ENCODE measurements around the gene FKBP1B. TPM values are rescaled to one million over a fixed set of nuclear protein-coding genes. Genes with fewer than 3 reads are reported as not detected.

Gene FKBP1B
- total RNA-seq, 2 experiments from 2014 or later, result 0.47 TPM; not detected in 1

- peak overlapping the region; percentile 93 for H3K4me3 ChIP-seq (ENCODE audit: low read length)
- peaks cover 27% of the 10 kb centered on the region for H3K36me3 ChIP-seq (ENCODE audit: insufficient read depth, low read length)
- peaks cover 27% of the 10 kb centered on the region for H3K4me1 ChIP-seq (ENCODE audit: insufficient read depth, low read length)
- intact Hi-C loops (cut with DNase I, micrococcal nuclease), result loop anchor here (1.0 to 10.0 kb wide), 8 partner anchors 30 to 1958 kb away; partner anchors contain the start of genes ATAD2B (in 2 of the 2), WDCP (in 2 of the 2), CENPO (in 1 of the 2) and ITSN2 (in 1 of the 2)
- no peaks in the 10 kb centered on the region for H3K27me3 Mint-ChIP-seq
- POLR2A ChIA-PET, result interaction anchor here (0.6 to 2.8 kb wide), 19 partner anchors 8 to 1802 kb away, joined by 3 to 132 read pairs (median 4); partner anchors contain the start of genes ASXL2, ATAD2B, CENPO and FKBP1B
- ATAC-seq (ENCODE audit: poor library complexity), result no peak
- TF ChIP-seq CTCF (IDR thresholded peaks at IDR 0.05), result no peak
- H3K27ac Mint-ChIP-seq, result peak overlapping the region; percentile 98
- CTCF ChIA-PET, result interaction anchor here (0.9 to 2.2 kb wide), 6 partner anchors 8 to 253 kb away, joined by 3 to 23 read pairs (median 4); partner anchors contain the start of genes ATAD2B, TP53I3 and WDCP
- H3K36me3 Mint-ChIP-seq (ENCODE audit: low read depth), result peaks cover 45% of the 10 kb centered on the region
- H3K4me1 Mint-ChIP-seq (ENCODE audit: low read depth), result peaks cover 41% of the 10 kb centered on the region
- no peaks in the 10 kb centered on the region for H3K27me3 ChIP-seq (ENCODE audit: control insufficient read depth in 1 of 2, insufficient read depth in 2 of 2, low read length in 2 of 2)
- no peaks in the 10 kb centered on the region for H3K9me3 ChIP-seq (ENCODE audit: control insufficient read depth in 1 of 2, insufficient read depth in 1 of 2, low read length in 2 of 2)
- H3K27ac ChIP-seq (ENCODE audit: low read depth in 1 of 2, low read length in 2 of 2), result peak overlapping the region; percentile 86 to 95
- H3K4me3 Mint-ChIP-seq, result peak overlapping the region; percentile 97
- DNase-seq, result no peak
- H3K9me3 Mint-ChIP-seq, result no peaks in the 10 kb centered on the region
Observed at GRCh38 chr2:24076849-24077534, 27.5 kb downstream of the FKBP1B start.

DNA sequence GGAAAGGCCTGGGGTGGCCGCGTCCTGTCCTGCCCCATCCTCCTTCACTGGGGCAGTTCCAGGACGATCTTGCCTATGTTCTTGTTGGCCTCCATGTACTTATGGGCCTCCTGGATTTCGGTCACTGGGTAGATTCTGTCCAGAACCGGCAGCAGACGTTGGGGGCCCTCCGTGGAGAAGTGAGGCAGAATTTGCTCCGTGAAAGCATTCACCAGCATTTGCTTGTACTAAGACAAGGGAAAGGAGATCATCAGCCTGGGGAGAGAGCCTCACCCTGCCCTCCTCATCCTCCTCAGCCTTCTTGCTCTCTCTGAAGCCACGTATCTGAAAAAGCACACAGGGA lies 28.0 kb downstream of the FKBP1B start:
- intact Hi-C loops (cut with DNase I, micrococcal nuclease), result loop anchor here (1.0 to 10.0 kb wide), 7 partner anchors 30 to 1957 kb away; partner anchors contain the start of genes ATAD2B (in 1 of the 2), CENPO (in 1 of the 2), ITSN2 (in 1 of the 2) and NCOA1 (in 1 of the 2)
- Mint-ChIP-seq H3K9me3 (no peaks in the 10 kb centered on the region), H3K4me3 (peak overlapping the region; percentile 97), H3K4me1 (ENCODE audit: low read depth) (peaks cover 37% of the 10 kb centered on the region), H3K27me3 (no peaks in the 10 kb centered on the region), H3K27ac (peak overlapping the region; percentile 98), H3K36me3 (ENCODE audit: low read depth) (peaks cover 45% of the 10 kb centered on the region)
- H3K4me3 ChIP-seq (ENCODE audit: low read length), result peak overlapping the region; percentile 93
- no peaks in the 10 kb centered on the region for H3K9me3 ChIP-seq (ENCODE audit: control insufficient read depth in 1 of 2, insufficient read depth in 1 of 2, low read length in 2 of 2)
- ChIA-PET POLR2A (interaction anchor here (0.8 to 2.8 kb wide), 4 partner anchors 29 to 413 kb away, joined by 3 to 132 read pairs (median 47); partner anchors contain the start of genes ATAD2B, FKBP1B, ITSN2 and WDCP), CTCF (interaction anchor here (1.1 to 1.3 kb wide), 2 partner anchors 11 to 253 kb away, joined by 3 read pairs; no protein-coding TSS in a partner anchor)
- H3K27me3 ChIP-seq (ENCODE audit: control insufficient read depth in 1 of 2, insufficient read depth in 2 of 2, low read length in 2 of 2), result no peaks in the 10 kb centered on the region
- H3K4me1 ChIP-seq (ENCODE audit: insufficient read depth, low read length), result peaks cover 27% of the 10 kb centered on the region
- TF ChIP-seq CTCF (IDR thresholded peaks at IDR 0.05), result no peak
- DNase-seq, result no peak
- H3K27ac ChIP-seq (ENCODE audit: low read depth in 1 of 2, low read length in 2 of 2), result peak overlapping the region; percentile 86 to 95
- ATAC-seq (ENCODE audit: poor library complexity), result no peak
- H3K36me3 ChIP-seq (ENCODE audit: insufficient read depth, low read length), result peaks cover 22% of the 10 kb centered on the region

GRCh38 chr2:24077879-24078278 lies 28.3 kb downstream of the FKBP1B start:
- Mint-ChIP-seq H3K36me3 (ENCODE audit: low read depth) (peaks cover 42% of the 10 kb centered on the region), H3K27me3 (no peaks in the 10 kb centered on the region), H3K9me3 (no peaks in the 10 kb centered on the region), H3K4me3 (peak overlapping the region; percentile 97), H3K4me1 (ENCODE audit: low read depth) (peaks cover 33% of the 10 kb centered on the region), H3K27ac (peak overlapping the region; percentile 98)
- CTCF ChIA-PET, result no interaction called here
- Histone ChIP-seq H3K4me3 (ENCODE audit: low read length) (no peak overlapping the region), H3K36me3 (ENCODE audit: insufficient read depth, low read length) (peaks cover 18% of the 10 kb centered on the region), H3K9me3 (ENCODE audit: control insufficient read depth in 1 of 2, insufficient read depth in 1 of 2, low read length in 2 of 2) (no peaks in the 10 kb centered on the region), H3K27me3 (ENCODE audit: control insufficient read depth in 1 of 2, insufficient read depth in 2 of 2, low read length in 2 of 2) (no peaks in the 10 kb centered on the region), H3K4me1 (ENCODE audit: insufficient read depth, low read length) (peaks cover 27% of the 10 kb centered on the region), H3K27ac (ENCODE audit: low read depth in 1 of 2, low read length in 2 of 2) (peak overlapping the region in 1 of 2 donors; percentile 95)
- POLR2A ChIA-PET, result interaction anchor here (1.4 to 2.8 kb wide), 3 partner anchors 30 to 151 kb away, joined by 6 to 132 read pairs (median 6); partner anchors contain the start of genes ATAD2B and WDCP
- no peak for DNase-seq
- ATAC-seq (ENCODE audit: poor library complexity), result no peak
- intact Hi-C loops (cut with DNase I, micrococcal nuclease), result loop anchor here (1.0 to 10.0 kb wide), 7 partner anchors 31 to 1957 kb away; partner anchors contain the start of genes ATAD2B (in 1 of the 2), CENPO (in 1 of the 2), ITSN2 (in 1 of the 2) and NCOA1 (in 1 of the 2)
- TF ChIP-seq CTCF (IDR thresholded peaks at IDR 0.05), result no peak
